ENCODE results near the gene FGFR1OP2.
"Not testable (repeated sequence)": the region's sequence is repeated elsewhere in the genome, so short reads cannot be mapped to it uniquely, and the experiment has no call there.

The FGFR1OP2 gene

DNA sequence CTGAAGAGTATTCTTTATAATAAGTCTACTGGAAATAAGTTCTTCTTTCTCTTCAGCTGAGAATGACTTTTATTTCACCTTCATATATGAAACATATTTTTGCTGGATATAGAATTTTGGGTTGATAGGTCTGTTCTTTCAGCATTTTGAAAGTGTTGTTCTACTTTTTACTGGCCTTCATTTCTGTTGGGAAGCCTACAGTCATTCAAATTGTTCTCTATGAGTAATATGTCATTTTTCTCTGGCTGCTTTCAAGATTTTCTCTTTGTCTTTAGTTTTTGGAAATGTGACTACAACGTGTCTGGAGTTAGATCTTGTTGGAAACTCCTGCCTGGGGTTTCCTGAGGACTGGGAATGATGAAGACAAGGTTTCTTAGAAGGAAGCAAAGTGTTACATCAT, 10.0 kb downstream of the FGFR1OP2 start:
- no peak for DNase-seq

DNA sequence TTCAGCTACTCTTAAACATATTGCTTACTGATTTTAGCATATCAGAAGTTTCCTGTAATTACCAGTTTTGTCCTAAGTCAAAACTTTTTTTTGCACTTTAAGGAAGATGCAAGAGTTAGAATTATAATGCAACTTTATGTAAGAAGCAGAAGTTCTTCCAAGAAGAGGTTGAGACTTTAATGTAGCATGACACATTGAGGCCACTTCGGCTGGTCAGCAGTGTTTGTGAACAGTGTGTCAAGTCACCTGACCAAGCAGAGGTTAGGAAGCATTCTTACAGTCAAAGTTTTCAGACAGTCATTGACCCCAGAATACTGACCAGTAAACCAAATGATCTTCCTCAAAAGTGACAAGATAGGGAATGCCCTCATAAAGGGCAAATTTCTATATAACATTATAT, 15.2 kb downstream of the FGFR1OP2 start:
- no peak for DNase-seq

DNA sequence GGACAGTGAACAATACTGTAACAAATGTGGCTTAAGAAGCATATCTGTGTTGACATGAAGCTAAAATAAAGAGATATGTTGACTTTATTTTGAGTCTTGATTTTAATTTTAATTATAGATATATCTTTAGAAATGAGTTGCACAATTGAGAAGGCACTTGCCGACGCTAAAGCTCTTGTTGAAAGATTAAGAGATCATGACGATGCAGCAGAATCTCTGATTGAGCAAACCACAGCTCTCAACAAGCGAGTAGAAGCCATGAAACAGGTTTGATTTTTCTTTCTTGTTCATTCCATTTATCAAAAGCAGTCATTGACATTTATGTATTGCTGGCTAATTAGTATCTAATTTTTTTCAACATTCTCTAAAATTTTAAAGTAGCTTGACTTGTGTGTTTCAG, 15.8 kb downstream of the FGFR1OP2 start:
- no peak for DNase-seq

DNA sequence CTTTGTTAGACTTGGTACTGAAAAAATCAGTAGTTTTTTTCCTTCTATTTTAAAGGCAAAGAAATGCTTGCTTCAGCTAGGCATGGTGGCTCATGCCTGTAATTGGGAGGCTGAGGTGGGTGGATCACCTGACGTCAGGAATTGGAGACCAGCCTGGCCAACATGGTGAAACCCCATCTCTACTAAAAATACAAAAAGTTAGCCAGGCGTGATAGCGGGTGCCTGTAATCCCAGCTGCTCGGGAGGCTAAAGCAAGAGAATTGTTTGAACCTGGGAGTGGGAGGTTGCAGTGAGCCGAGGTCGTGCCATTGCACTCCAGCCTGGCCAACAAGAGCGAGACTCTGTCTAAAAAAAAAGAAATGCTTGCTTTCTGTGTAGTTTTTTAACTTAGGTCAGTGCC, 23.1 kb downstream of the FGFR1OP2 start:
- DNase-seq = not testable (repeated sequence)

DNA sequence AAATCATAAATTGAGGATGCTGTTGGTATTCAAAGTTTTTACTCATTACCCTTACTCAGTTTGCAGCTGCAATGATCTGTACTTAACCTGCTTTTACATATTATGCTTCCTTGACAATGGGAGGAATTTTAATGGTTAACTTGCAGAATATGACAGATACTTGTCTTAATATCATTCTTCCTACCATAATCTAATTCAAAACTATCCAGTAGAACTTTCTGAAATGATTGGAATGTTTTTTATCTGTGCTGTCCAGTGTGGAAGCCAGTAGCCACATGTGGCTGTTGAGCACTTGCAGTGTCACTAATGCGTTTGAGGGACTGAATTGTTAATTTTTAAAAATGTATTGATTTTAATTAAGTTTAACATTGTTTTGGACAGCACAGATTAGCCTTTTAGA, 23.5 kb downstream of the FGFR1OP2 start:
- DNase-seq = no peak

DNA sequence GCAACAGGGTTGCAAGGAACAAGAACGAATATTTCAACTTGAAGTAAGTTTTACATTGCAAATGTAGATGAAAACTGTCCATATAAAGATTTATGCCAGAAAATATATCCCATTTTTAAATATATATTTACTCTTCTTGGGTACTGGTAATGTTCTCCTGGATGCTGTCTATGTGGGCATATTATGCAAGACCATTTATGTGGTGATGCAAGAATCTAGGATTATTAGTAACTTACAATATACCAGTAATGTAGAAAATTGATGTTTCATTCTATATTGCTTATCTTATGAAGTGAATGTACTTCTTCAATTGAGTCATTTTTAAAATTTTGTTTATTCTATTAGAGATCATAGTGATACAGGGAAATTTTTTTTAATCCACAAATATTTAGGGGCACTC, 25.1 kb downstream of the FGFR1OP2 start:
- no peak for DNase-seq

DNA sequence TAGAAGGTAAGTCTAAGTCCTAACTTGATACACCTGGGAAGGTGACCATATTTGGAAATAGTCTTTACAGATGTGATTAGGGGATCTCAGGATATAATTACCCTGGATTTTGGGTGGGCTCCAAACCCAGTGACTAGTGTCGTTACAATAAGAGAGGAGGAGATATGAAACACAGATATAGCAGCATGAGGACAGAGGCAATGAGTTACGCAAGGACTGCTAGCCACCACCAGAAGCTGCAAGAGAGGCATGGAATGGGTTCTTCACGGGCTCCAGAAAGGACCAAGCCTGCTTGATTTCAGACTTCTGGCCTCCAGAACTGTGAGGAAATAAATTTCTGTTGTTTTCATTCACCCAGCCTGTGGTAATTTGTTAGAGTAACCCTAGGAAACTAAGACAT, 28.6 kb downstream of the FGFR1OP2 start:
- DNase-seq = no peak

DNA sequence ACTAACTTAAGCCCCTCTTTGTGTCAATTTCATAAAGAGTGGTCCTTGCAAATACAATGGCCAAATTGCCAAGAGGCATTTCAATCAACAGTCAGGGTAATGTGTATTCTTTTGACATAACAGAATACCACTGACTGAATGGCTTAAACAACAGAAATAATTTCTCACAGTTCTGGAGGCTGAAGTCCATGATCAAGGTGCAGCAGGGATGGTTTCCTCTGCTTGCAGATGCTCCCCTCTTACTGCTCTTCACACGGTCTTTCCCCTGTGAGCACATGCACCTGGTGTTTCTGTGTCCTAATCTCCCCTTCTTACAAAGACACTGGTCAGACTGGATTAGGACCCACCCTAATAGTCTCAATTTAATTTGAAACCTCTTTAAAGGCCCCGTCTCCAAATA, 31.9 kb downstream of the FGFR1OP2 start:
- no peak for DNase-seq

DNA sequence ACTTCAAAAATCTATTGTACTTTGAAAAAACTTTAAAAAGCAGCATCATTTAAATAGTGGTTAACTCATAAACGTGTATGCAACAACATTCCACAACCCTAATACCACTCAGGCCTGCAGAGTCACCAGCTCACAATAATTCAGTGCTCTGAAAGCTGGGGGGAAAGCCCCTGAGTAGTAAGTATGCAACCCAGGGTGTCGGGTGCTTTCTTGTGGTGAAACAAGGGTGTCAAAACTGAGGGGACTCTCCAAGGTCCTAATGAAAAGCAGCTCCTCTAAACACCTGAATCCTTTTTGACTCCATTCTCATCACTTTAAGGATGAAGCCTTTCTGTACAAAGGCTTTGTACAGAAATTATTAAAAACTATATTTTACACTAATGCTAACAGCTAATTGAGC, 33.7 kb downstream of the FGFR1OP2 start:
- peak; percentile 77 for DNase-seq

DNA sequence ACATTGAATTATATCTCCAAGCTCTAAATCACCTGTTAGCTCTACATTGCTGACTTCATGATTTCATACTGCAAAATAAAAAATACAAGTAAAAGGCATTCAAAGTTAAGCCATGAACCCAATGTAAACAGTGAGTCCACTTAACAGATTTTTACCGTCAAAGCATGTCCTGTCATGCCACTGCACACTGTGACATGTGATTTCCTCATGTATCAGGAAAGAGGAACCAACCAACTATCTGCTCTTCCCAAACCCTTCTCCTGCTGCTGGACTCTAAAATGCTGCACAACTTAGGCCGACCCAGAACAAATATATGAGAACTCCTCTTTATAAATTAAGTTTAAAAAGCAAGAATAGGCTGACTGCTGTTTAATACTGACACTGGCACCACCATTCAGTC, 38.4 kb downstream of the FGFR1OP2 start:
- DNase-seq = no peak

DNA sequence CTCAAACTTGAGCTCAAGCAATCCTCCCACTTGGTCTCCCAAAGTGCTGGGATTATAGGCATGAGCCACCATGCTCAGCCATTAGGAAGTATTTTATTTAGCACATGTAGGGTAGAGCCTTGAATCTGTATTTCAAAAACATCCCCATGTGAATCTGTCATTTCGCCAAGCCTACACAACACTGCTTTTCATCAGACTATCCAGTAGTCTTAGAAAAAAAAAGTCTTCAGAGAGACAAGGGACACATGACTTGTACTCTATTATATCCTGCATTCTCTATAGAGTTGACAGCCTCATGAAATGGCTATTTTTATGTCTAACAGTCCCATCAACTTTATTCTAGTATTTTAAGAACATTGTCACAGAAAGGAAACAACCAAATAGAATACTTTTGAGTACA, 40.5 kb downstream of the FGFR1OP2 start:
- DNase-seq = no peak

DNA sequence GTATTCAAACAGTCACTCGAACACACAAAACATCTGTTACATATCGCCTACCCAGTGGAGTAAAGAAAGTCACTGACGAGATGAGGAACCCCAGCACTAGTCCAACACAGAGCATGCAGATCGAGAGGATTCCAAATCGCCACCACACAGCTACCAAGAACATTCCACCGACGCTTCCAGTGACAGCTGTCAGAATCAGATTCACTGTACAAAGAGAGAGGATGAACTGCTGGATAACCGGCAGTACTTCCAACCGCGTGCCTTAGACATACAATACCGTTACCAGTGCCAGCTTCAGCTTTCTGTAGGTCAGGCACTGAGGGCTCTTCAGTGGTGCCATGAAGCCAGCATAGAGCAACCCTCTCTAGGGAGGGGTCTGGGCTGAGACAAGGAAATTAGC, 41.5 kb downstream of the FGFR1OP2 start:
- no peak for DNase-seq

DNA sequence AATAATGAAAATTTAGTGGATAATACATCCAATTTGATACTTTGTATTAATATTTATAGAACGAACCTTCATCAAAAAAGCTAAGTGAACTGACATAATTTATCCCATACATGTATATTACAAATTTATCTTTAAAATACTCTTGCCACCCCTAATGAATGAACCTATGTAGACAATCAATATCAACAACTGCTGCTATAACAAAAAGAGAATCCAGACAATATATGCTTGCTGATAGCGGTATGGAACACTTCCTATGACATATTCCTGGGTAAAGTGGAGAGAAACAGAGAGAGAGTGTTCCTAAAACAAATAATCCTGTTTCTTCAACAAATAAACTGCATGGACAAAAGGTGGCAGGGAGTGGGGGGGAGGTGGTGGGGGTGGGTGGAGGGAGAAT, 44.6 kb downstream of the FGFR1OP2 start:
- no peak for DNase-seq

DNA sequence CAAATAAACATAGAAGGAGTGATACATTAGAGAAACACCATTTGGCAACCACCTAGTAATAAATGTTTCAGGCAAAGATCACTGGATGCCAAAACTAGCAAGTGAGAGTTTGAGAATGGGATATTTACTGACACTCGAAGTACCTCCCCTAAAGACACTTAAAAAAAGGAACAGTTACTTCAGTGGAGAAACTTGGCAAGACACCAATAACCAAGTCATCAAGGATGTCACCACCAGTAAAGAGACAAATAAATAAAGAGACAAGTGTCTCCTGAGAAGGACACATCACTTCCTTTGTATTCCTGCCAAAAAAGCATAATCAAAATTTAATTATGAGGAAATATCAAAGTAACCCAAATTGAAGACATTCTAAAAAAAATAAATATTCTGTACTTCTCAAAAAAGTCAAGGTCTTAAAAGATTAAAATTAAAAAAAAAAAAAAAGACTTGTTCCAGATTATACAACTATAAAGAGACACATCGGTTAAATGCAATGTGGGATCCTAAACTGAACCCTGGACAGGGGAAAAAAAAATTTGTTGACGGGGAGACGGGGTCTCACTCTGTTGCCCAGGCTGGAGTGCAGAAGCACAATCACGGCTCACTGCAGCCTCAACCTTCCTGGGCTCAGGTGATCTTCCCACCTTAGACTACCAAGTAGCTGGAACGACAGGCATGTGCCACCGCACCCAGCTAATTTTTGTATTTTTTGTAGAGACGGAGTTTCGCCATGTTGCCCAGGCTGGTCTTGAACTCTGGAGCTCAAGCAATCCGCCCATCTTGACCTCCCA, 49.6 kb downstream of the FGFR1OP2 start:
- DNase-seq = no peak

DNA sequence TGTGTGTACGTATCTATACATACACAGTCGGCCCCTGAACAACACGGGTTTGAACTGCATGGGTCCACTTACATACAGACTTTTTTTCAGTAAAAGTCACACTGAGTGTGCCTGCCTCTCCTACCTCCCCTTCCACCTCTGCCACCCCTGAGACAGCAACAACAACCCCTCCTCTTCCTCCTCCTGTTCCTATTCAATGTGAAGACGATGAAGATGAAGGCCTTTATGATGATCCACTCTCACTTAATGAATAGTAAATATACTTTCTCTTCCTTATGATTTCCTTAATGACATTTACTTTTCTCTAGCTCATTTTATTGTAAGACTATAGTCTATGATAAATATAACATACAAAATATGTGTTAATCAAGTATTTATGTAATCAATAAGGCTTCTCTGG, 50.4 kb downstream of the FGFR1OP2 start:
- DNase-seq = no peak

DNA sequence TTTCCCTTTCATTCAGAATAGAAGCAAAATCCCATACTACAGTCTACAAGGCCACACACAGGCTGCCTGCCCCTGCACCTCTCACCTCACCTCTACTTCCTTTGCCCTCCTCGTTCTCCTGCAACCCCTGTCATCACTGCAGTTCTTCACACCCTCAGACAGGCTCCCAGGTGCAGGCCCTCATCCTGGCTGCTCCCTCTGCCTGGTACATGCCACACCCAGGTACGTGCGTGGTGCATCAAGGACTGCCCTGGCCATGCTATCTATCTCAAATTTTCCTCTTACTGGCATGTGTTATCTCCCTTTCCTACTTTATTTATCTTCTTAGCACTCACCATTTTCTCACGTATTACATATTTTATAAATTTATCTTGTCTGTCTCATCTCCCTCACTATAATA, 51.6 kb downstream of the FGFR1OP2 start:
- no peak for DNase-seq

DNA sequence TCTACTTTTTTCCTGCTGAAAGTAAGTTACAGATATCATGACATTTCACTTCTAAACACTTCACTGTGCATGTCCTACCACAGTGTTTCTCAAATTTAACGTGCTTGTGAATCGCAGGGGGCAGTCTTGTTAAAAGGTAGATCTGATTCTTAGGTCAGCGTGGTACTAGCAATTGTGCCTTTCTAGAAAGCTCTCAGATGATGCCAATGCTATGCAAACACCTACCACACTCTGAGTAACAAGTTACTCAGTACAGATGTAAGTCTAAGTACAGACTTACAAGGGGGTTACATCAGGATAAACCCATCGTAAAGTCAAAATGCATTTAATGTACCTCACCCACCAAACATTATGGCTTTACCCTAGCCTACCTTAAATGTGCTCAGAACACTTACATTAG, 53.6 kb downstream of the FGFR1OP2 start:
- DNase-seq = no peak

DNA sequence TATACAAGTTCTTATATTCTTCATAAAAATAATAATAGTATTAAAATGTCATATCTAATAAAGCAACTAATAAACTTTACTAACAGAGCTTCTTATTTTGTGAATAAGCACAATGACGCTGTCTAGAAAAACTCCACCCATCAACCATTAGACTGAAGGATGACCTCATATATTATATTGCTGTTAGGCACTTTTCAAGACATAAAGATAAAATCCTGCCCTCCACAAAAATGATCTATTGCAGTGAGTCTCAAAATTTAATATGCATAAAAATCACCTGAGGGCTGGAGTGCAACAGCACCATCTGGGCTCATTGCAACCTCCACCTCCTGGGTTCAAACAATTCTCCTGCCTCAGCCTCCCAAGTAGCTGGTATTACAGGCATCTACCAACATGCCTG, 55.8 kb downstream of the FGFR1OP2 start:
- no peak for DNase-seq

DNA sequence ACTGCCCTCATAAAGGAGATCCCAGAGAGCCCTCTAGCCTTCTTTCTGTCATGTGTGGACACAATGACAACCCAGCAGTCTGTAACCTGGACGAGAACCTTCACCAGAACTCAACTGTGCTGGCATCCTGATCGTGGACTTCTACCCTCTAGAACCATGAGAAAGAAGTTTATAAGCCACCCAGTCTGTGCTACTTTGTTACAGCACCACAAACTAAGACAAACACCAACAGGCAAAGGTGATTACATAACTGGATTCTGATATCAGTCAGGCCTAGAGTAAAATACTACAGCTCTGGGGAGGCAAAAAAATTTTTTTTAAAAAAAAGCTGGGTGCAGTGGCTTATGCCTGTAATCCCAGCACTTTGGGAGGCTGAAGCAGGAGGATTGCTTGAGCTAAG, 57.4 kb downstream of the FGFR1OP2 start:
- no peak for DNase-seq

DNA sequence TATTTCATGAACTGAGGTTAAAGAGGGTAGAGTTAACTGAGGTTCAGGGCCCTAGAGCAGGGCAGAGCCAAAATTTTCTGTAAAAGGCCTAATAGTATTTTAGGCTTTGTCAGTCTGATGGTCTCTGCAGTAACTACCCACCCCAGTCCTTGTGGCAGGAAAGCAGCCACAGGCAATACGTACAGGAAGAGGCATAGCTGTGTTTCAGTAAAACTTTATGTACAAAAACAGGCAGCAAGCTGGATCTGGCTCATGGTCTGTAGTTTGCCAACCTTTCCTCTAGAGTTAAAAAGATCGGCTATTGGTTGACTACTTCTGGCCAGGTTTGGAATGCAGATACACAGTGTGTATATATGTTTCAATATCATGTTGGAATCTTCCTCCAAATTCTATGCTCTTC, 58.7 kb downstream of the FGFR1OP2 start:
- no peak for DNase-seq

DNA sequence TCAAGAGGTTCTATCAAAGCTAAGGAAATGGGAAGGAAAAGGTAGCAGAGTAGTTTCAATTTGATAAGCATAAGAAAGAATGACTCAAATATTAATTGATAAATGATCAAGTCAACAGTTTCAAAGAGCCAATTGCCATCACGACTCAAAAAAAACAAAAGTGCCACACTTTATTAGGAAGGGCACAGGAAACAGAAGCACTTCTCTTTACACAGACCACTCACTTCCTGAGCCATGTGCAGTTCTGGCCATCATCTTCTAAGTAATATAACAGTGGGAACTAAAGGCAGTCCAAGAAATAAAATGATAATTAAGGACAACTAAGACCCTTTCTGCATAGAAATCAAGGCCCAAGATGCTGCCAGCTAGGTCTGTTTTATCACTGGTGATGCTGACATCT, 62.7 kb downstream of the FGFR1OP2 start:
- DNase-seq = no peak

DNA sequence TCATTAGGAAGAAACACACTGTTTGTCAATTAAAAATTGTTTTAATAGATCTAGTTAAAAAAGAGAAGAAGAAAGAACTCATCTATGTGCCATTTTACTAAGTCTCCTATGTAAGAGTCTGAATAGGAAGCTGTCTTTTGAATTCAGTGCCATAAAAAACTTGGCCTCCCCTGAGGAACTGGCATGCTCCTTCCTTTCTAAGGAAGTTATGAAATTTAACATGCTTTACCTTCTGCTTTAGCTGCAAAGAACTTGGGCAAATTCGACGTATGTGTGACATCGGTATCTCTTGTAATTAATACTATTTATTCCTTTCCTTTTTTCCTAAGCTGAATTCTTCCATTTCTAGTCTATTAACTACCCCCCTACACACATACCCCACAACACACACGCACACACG, 63.4 kb downstream of the FGFR1OP2 start:
- no peak for DNase-seq

DNA sequence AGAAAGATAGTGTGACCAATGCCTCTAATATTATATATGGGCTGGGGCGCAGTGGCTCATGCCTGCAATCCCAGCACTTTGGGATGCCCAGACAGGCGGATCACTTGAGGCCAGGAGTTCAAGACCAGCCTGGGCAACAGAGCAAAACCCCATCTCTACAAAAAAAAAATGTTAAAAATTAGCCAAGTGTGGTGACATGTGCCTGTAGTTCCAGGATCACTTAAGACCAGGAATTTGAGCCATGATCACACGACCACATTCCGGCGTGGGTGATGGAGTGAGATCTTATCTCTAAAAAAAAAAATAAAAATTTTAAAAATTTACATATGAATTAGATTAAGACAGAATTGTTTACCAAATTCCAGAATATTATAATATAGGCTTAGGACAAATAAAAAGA, 63.9 kb downstream of the FGFR1OP2 start:
- DNase-seq = no peak

DNA sequence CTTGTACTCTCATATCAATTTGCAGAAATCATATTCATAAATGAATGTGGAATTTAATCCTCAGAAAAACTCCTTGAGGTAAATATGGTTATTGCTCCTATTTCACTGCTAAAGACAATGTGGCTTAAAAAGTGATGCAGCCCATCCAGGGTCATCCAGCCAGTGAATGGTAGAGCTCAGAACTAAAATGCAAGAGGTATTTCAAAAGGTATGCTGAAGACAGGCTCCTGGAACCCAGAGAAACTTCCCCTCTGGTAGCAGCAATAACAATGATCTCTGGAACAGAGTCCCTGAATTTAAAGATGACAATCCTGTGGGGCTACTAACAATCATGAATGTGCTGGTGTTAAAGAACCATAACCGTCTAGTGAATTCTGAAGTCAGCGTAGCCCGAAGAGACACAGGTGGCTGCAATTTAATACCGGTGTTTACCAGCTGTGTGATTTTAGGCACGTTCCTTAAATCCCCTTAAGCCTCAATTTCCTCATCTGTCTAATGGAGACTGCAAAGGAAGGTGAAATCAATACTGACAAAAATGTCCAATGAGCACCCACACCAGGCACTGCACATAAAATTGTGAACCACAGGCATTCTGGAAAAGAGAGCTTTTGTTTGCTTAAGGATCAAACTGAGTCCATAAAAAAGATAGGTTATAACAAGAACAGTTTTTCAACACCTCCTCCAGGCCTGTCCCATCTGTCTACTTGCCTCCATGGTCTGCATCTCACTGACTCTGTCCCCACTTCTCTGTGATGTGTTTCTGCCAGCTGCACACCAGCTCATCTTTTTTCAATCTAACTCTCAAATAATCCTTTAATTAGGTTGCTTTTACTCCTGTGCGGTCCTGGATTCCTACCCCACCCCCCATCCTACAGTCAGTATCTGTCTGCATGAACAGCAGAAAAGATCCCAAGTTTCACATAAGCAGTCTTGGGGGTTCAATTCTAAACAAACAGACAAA, 65.4 kb downstream of the FGFR1OP2 start:
- no peak for DNase-seq

All from activated CD4-positive, alpha-beta T cell treated with anti-CD3 and anti-CD28 coated beads, Interleukin-2, Interleukin-6, amounts not matched to agents 100 ng/mL and 50 ng/mL, durations not matched to agents 16 hours and 8 hours (primary cell).